Measurements from ENCODE around the gene DGKB. TPM values are rescaled to one million over a fixed set of nuclear protein-coding genes. Genes with fewer than 3 reads are reported as not detected.

DGKB gene
- polyA plus RNA-seq, 1 of the 3 experiments (the other 2 are of a cell fraction): 2.1 TPM

DNA sequence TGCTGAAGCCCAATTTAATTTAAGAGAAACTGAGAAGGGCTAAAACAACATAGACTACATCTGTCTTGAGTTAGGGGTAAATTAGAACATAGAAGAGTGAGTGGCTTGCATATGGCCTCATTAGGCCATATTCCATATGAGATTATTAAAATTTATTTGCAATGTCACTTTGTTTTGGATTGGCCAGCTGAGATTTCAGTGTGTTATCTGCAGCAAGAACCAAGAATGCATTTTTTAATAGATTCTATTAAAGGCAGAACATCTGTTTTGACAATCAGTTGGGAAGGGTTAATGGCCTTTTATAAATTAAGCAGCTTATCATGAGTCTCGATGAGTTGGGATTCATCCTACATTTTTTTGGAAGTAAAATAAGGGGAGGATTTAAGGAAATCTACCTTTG is 236.2 kb downstream of the DGKB start (continued):
- no peak for TF ChIP-seq RXRA (IDR thresholded peaks at IDR 0.05; ENCODE audit: borderline replicate concordance, low read depth)
- peak; percentile 79 for TF ChIP-seq TCF12 (IDR thresholded peaks at IDR 0.05)
- TF ChIP-seq REST (IDR thresholded peaks at IDR 0.05; ENCODE audit: low read depth, low read length): no peak
- TF ChIP-seq, protein P1, sequence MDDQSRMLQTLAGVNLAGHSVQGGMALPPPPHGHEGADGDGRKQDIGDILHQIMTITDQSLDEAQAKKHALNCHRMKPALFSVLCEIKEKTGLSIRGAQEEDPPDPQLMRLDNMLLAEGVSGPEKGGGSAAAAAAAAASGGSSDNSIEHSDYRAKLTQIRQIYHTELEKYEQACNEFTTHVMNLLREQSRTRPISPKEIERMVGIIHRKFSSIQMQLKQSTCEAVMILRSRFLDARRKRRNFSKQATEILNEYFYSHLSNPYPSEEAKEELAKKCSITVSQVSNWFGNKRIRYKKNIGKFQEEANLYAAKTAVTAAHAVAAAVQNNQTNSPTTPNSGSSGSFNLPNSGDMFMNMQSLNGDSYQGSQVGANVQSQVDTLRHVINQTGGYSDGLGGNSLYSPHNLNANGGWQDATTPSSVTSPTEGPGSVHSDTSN (IDR thresholded peaks at IDR 0.05): peak; percentile 44; the same call in 1 of the 2 replicates
- TF ChIP-seq RFX5 (IDR thresholded peaks at IDR 0.05; ENCODE audit: low read length): no peak
- no peak for TF ChIP-seq YY1 (IDR thresholded peaks at IDR 0.05; ENCODE audit: low read depth)
- TF ChIP-seq POLR2AphosphoS5 (IDR thresholded peaks at IDR 0.05; ENCODE audit: low read depth, low read length): peak; percentile 83; the same call in 1 of the 2 replicates
- TF ChIP-seq, protein P2, sequence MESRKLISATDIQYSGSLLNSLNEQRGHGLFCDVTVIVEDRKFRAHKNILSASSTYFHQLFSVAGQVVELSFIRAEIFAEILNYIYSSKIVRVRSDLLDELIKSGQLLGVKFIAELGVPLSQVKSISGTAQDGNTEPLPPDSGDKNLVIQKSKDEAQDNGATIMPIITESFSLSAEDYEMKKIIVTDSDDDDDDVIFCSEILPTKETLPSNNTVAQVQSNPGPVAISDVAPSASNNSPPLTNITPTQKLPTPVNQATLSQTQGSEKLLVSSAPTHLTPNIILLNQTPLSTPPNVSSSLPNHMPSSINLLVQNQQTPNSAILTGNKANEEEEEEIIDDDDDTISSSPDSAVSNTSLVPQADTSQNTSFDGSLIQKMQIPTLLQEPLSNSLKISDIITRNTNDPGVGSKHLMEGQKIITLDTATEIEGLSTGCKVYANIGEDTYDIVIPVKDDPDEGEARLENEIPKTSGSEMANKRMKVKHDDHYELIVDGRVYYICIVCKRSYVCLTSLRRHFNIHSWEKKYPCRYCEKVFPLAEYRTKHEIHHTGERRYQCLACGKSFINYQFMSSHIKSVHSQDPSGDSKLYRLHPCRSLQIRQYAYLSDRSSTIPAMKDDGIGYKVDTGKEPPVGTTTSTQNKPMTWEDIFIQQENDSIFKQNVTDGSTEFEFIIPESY (IDR thresholded peaks at IDR 0.05; ENCODE audit: borderline replicate concordance, low read depth): no peak
- no peak for TF ChIP-seq FOSL2 (IDR thresholded peaks at IDR 0.05; ENCODE audit: borderline replicate concordance, low read depth)
- peak; percentile 23; the same call in 1 of the 2 replicates for TF ChIP-seq JUND (IDR thresholded peaks at IDR 0.05)
- TF ChIP-seq SMC3 (IDR thresholded peaks at IDR 0.05; ENCODE audit: low read depth, low read length): no peak
- no peak for TF ChIP-seq TAF1 (IDR thresholded peaks at IDR 0.05; ENCODE audit: borderline replicate concordance, low read depth, low read length)
- peak; percentile 78 for TF ChIP-seq TEAD4 (IDR thresholded peaks at IDR 0.05; ENCODE audit: borderline replicate concordance, insufficient read depth)
- TF ChIP-seq ELF1 (IDR thresholded peaks at IDR 0.05): no peak

GRCh38 chr7:14639801-14640200 is 262.8 kb downstream of the DGKB start:
- ChIA-PET CTCF (interaction anchor here (0.9 kb wide), 1 partner anchor 1359 kb away, joined by 3 read pairs; no protein-coding TSS in a partner anchor), POLR2A (no interaction called here)
- H4K20me1 ChIP-seq (ENCODE audit: insufficient read depth): no peaks in the 10 kb centered on the region
- H3K36me3 ChIP-seq (replicated peaks in 1 of 2; ENCODE audit: control insufficient read depth in 1 of 2, insufficient read depth in 2 of 2, low read length in 1 of 2): peaks cover 0 to 1% of the 10 kb centered on the region in 2 experiments
- no peak overlapping the region for H3K27ac ChIP-seq (ENCODE audit: low read depth in 2 of 2, low read length in 1 of 2)
- WGBS (ENCODE audit: low lambda C conversion rate): 64% methylated on average over 1 of the region's 1 CpG
- H3K9ac ChIP-seq: no peak overlapping the region
- peaks cover 6% of the 10 kb centered on the region for H3K9me3 ChIP-seq
- no peaks in the 10 kb centered on the region for H3F3A ChIP-seq (replicated peaks; ENCODE audit: insufficient read depth)
- no peak for DNase-seq
- H3K4me2 ChIP-seq: no peak overlapping the region
- H2AFZ ChIP-seq (ENCODE audit: low read depth): no peak overlapping the region
- no peaks in the 10 kb centered on the region; a peak in 1 of 4 replicates for H3K4me1 ChIP-seq (ENCODE audit: control insufficient read depth in 1 of 2, insufficient read depth in 2 of 2, low read depth in 1 of 2, low read length in 1 of 2)
- no peaks in the 10 kb centered on the region for H3K79me2 ChIP-seq (ENCODE audit: insufficient read depth)
- no peak overlapping the region for H3K4me3 ChIP-seq (ENCODE audit: low read depth in 2 of 2, low read length in 1 of 2)
- no peaks in the 10 kb centered on the region for H3K9me2 ChIP-seq
- TF ChIP-seq RFX5 (IDR thresholded peaks at IDR 0.05; ENCODE audit: low read length) (no peak), GATA2 (CRISPR knock-in tag; IDR thresholded peaks at IDR 0.05) (no peak), FOSL2 (IDR thresholded peaks at IDR 0.05; ENCODE audit: borderline replicate concordance, low read depth) (no peak), MEF2A (IDR thresholded peaks at IDR 0.05; ENCODE audit: borderline replicate concordance, low read depth) (no peak), MAX (IDR thresholded peaks at IDR 0.05; ENCODE audit: low read depth) (no peak), TCF12 (IDR thresholded peaks at IDR 0.05) (no peak), MXI1 (IDR thresholded peaks at IDR 0.05; ENCODE audit: low read depth, low read length) (no peak)
- TF ChIP-seq, protein P2 (IDR thresholded peaks at IDR 0.05; ENCODE audit: borderline replicate concordance, low read depth): no peak
- H3K27me3 ChIP-seq (ENCODE audit: insufficient read depth): no peaks in the 10 kb centered on the region

Measured in SK-N-SH (cell line).